ENCODE data around the gene GCSAM.

Gene GCSAM

DNA sequence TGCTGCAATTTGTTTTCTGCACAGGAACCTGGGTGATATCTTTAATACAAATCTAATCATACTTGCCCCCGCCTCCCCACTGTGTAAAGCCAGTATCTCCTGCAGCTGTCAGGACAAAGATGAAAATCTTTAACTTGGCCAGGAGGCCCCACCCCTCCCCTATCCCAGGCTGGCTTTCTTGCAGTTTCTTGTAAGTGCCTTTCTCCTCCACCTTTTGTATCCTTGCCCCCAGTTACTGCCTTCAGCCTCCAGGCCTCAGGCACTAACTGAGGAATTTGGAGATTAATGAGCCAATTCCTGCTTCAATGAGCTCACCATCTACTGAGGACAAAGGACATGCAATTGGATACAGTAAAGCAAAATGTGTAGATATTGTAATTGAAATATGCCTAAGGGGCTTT is 6.5 kb downstream of the GCSAM start:
- H3K36me3 ChIP-seq (ENCODE audit: insufficient read depth, low read length) = no peaks in the 10 kb centered on the region

DNA sequence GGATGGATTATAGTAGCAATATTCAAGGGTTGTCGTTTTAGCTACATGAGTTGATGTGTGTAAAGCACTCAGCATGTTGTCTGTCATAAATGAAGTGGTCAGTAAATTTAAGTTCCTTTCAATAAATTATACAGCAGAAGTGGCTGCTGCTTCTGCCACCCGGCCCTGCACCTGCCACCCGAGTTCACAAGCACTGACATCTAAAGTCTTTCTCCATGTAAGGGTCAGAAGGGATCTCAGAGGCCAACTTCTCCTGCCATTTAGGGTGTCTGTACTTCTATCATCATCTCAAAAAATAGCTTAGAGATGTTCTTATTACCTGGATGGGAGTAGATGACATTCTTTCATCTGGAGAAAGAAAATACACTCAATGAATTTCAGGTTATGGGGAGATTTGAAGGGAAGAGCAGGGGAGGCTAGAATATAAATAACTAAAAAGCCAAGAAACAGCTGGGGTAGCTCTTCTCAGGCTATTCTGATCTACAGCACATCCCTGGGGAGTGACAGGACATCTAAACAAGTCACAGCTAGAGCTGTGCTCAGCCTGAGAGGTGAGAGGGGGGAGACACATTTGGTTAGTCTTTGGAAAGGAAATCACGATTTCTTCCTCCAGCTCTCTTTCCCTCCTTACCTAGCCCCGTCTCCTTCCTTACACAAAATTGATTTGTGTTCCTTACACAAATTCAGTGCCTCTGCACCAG is 8.0 kb downstream of the GCSAM start:
- Histone ChIP-seq H3K27ac (ENCODE audit: low read length) (no peak overlapping the region), H3K9me3 (ENCODE audit: insufficient read depth, low read length, severe bottlenecking) (no peaks in the 10 kb centered on the region), H3K4me2 (ENCODE audit: insufficient read depth, low read length) (no peak overlapping the region), H3K4me3 (ENCODE audit: low read depth in 1 of 2, low read length in 2 of 2) (no peak overlapping the region), H4K20me1 (ENCODE audit: insufficient read depth, low read length) (no peaks in the 10 kb centered on the region), H3K36me3 (ENCODE audit: insufficient read depth, low read length) (no peaks in the 10 kb centered on the region), H2AFZ (ENCODE audit: low read depth, low read length) (no peak overlapping the region), H3K27me3 (ENCODE audit: insufficient read depth, low read length, poor library complexity) (no peaks in the 10 kb centered on the region), H3K4me1 (ENCODE audit: insufficient read depth, low read length) (peaks cover 8% of the 10 kb centered on the region; the same call in 1 of the 2 replicates), H3K79me2 (ENCODE audit: insufficient read depth, low read length) (no peaks in the 10 kb centered on the region), H3K9ac (ENCODE audit: low read depth, low read length) (no peak overlapping the region)
- no peak for TF ChIP-seq EZH2 (IDR thresholded peaks at IDR 0.05; ENCODE audit: borderline replicate concordance, low read depth, low read length, severe bottlenecking)
- TF ChIP-seq, protein P1, sequence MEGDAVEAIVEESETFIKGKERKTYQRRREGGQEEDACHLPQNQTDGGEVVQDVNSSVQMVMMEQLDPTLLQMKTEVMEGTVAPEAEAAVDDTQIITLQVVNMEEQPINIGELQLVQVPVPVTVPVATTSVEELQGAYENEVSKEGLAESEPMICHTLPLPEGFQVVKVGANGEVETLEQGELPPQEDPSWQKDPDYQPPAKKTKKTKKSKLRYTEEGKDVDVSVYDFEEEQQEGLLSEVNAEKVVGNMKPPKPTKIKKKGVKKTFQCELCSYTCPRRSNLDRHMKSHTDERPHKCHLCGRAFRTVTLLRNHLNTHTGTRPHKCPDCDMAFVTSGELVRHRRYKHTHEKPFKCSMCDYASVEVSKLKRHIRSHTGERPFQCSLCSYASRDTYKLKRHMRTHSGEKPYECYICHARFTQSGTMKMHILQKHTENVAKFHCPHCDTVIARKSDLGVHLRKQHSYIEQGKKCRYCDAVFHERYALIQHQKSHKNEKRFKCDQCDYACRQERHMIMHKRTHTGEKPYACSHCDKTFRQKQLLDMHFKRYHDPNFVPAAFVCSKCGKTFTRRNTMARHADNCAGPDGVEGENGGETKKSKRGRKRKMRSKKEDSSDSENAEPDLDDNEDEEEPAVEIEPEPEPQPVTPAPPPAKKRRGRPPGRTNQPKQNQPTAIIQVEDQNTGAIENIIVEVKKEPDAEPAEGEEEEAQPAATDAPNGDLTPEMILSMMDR (IDR thresholded peaks at IDR 0.05; ENCODE audit: borderline replicate concordance, extremely low read depth, low read length, poor library complexity, severe bottlenecking) = no peak
- DNase-seq = no peak
- ATAC-seq (ENCODE audit: insufficient read depth, low read depth) = no peak

More for the DNA sequence above, 6.5 kb downstream of the GCSAM start:
- H3K4me2 ChIP-seq (ENCODE audit: insufficient read depth, low read length) = no peak overlapping the region
- TF ChIP-seq, protein P1 (IDR thresholded peaks at IDR 0.05; ENCODE audit: borderline replicate concordance, extremely low read depth, low read length, poor library complexity, severe bottlenecking) = no peak
- no peak for TF ChIP-seq EZH2 (IDR thresholded peaks at IDR 0.05; ENCODE audit: borderline replicate concordance, low read depth, low read length, severe bottlenecking)
- H3K4me1 ChIP-seq (ENCODE audit: insufficient read depth, low read length) = no peaks in the 10 kb centered on the region
- H3K9me3 ChIP-seq (ENCODE audit: insufficient read depth, low read length, severe bottlenecking) = no peaks in the 10 kb centered on the region
- no peak overlapping the region for H3K27ac ChIP-seq (ENCODE audit: low read length)
- H3K4me3 ChIP-seq (ENCODE audit: low read depth in 1 of 2, low read length in 2 of 2) = no peak overlapping the region
- DNase-seq (no peak), ATAC-seq (ENCODE audit: insufficient read depth, low read depth) (no peak; the same call in 2 of the 3 replicates)
- H4K20me1 ChIP-seq (ENCODE audit: insufficient read depth, low read length) = no peaks in the 10 kb centered on the region
- H3K27me3 ChIP-seq (ENCODE audit: insufficient read depth, low read length, poor library complexity) = no peaks in the 10 kb centered on the region
- H3K9ac ChIP-seq (ENCODE audit: low read depth, low read length) = no peak overlapping the region
- H3K79me2 ChIP-seq (ENCODE audit: insufficient read depth, low read length) = no peaks in the 10 kb centered on the region
- H2AFZ ChIP-seq (ENCODE audit: low read depth, low read length) = no peak overlapping the region

DNA sequence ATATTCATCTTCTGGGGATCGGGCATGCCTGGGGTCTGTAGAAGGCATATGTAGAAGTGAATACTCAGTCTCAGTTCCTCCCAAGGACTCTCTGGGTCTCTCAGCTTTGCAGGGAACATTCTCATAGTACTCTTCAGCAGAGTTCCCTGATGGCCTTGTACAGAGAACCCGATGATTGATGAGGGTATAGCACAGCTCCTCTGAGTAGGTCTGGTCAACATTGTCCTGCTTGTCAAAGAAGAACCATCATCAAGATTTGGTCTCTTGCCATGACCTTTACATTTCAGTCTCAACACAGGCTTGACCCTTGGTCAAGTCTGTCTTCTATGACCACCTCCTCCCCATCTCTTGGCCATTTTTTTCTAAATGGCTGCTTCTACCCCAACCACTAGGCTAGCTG is 9.5 kb downstream of the GCSAM start:
- H3K4me2 ChIP-seq (ENCODE audit: insufficient read depth, low read length) = no peak overlapping the region
- no peaks in the 10 kb centered on the region for H3K79me2 ChIP-seq (ENCODE audit: insufficient read depth, low read length)

More for the DNA sequence above, 9.5 kb downstream of the GCSAM start:
- no peaks in the 10 kb centered on the region for H3K27me3 ChIP-seq (ENCODE audit: insufficient read depth, low read length, poor library complexity)
- no peak overlapping the region for H3K27ac ChIP-seq (ENCODE audit: low read length)
- H3K4me1 ChIP-seq (ENCODE audit: insufficient read depth, low read length) = peaks cover 12% of the 10 kb centered on the region; the same call in 1 of the 2 replicates
- H4K20me1 ChIP-seq (ENCODE audit: insufficient read depth, low read length) = no peaks in the 10 kb centered on the region
- no peak for ATAC-seq (ENCODE audit: insufficient read depth, low read depth)
- H2AFZ ChIP-seq (ENCODE audit: low read depth, low read length) = no peak overlapping the region
- TF ChIP-seq, protein P1 (IDR thresholded peaks at IDR 0.05; ENCODE audit: borderline replicate concordance, extremely low read depth, low read length, poor library complexity, severe bottlenecking) = no peak
- no peak for TF ChIP-seq EZH2 (IDR thresholded peaks at IDR 0.05; ENCODE audit: borderline replicate concordance, low read depth, low read length, severe bottlenecking)
- H3K9me3 ChIP-seq (ENCODE audit: insufficient read depth, low read length, severe bottlenecking) = no peaks in the 10 kb centered on the region
- no peak for DNase-seq
- H3K4me3 ChIP-seq (ENCODE audit: low read depth in 1 of 2, low read length in 2 of 2) = no peak overlapping the region
- H3K36me3 ChIP-seq (ENCODE audit: insufficient read depth, low read length) = no peaks in the 10 kb centered on the region
- no peak overlapping the region for H3K9ac ChIP-seq (ENCODE audit: low read depth, low read length)
